Large intestine (tissue), 3 donors: ENCODE results near the gene GNAZ. TPM values are rescaled to one million over a fixed set of nuclear protein-coding genes. Genes with fewer than 3 reads are reported as not detected.

ENCODE experiments used
- DNase-seq, 2 donors: peaks; one replicate each; pipeline versions ENCODE4 v3.0.0 to v3.0.0-alpha.2; 2013
- H3K27ac ChIP-seq: one replicate; pipeline ENCODE4 v1.5.1; 2013; ENCODE audit warnings: low read length
- H3K27me3 ChIP-seq: 2 replicates; pipeline ENCODE4 v1.6.1; 2013; ENCODE audit warnings: low read length; ENCODE audit not compliant: control insufficient read depth, insufficient read depth
- H3K36me3 ChIP-seq: 2 replicates; pipeline ENCODE4 v1.6.1; 2013; ENCODE audit warnings: low read length; ENCODE audit not compliant: control insufficient read depth, insufficient read depth
- H3K4me1 ChIP-seq: one replicate; pipeline ENCODE4 v1.6.1; 2013; ENCODE audit warnings: low read length; ENCODE audit not compliant: control insufficient read depth, insufficient read depth
- H3K4me3 ChIP-seq: one replicate; pipeline ENCODE4 v1.5.1; 2013; ENCODE audit warnings: low read length
- H3K9me3 ChIP-seq: one replicate; pipeline ENCODE4 v1.6.1; 2013; ENCODE audit warnings: mild to moderate bottlenecking, low read depth, low read length, moderate library complexity; ENCODE audit not compliant: control insufficient read depth
- WGBS: methylation state at CpG from one replicate; pipeline ENCODE4 v1.1.5; 2013; ENCODE audit warnings: low lambda C conversion rate; ENCODE audit not compliant: insufficient coverage; 5-methylcytosine and 5-hydroxymethylcytosine counted together
- polyA plus RNA-seq: library from polyadenylated mRNA; unstranded; fragments of 120-200 nt; gene quantifications from one replicate; pipeline ENCODE4 v1.2.1, GENCODE V29; 2013

Gene GNAZ
- polyA plus RNA-seq, 1 donor, result 4.6 TPM

GRCh38 chr22:23109441-23109978 is 39.2 kb downstream of the GNAZ start:
- Histone ChIP-seq H3K27me3 (no peaks in the 10 kb centered on the region), H3K4me1 (peaks cover 3% of the 10 kb centered on the region), H3K9me3 (no peaks in the 10 kb centered on the region), H3K4me3 (no peak overlapping the region), H3K36me3 (no peaks in the 10 kb centered on the region), H3K27ac (no peak overlapping the region)
- no peak for DNase-seq
- no CpG with 5 or more reads among the region's 5 CpGs for WGBS

GRCh38 chr22:23110190-23110921 is 40.0 kb downstream of the GNAZ start:
- DNase-seq, result no peak
- Histone ChIP-seq H3K4me1 (peaks cover 3% of the 10 kb centered on the region), H3K9me3 (no peaks in the 10 kb centered on the region), H3K36me3 (no peaks in the 10 kb centered on the region), H3K27ac (no peak overlapping the region), H3K4me3 (no peak overlapping the region), H3K27me3 (no peaks in the 10 kb centered on the region)
- WGBS, result no CpG with 5 or more reads among the region's 10 CpGs

GRCh38 chr22:23110922-23111527 is 40.7 kb downstream of the GNAZ start:
- no peak for DNase-seq
- Histone ChIP-seq H3K27me3 (no peaks in the 10 kb centered on the region), H3K36me3 (no peaks in the 10 kb centered on the region), H3K9me3 (no peaks in the 10 kb centered on the region), H3K27ac (no peak overlapping the region), H3K4me3 (no peak overlapping the region), H3K4me1 (peaks cover 3% of the 10 kb centered on the region)
- WGBS, result no CpG with 5 or more reads among the region's 15 CpGs

- Histone ChIP-seq H3K27ac (no peak overlapping the region), H3K4me3 (no peak overlapping the region)
Observed at GRCh38 chr22:23112472-23113012, 42.2 kb downstream of the GNAZ start.

GRCh38 chr22:23113067-23113846 is 42.9 kb downstream of the GNAZ start:
- WGBS, result no CpG with 5 or more reads among the region's 14 CpGs
- H3K36me3 ChIP-seq, result no peaks in the 10 kb centered on the region
- peak in 1 of 2 donors; percentile 49 for DNase-seq
- no peaks in the 10 kb centered on the region for H3K9me3 ChIP-seq
- no peaks in the 10 kb centered on the region for H3K4me1 ChIP-seq
- H3K4me3 ChIP-seq, result no peak overlapping the region
- no peaks in the 10 kb centered on the region for H3K27me3 ChIP-seq
- no peak overlapping the region for H3K27ac ChIP-seq

More at GRCh38 chr22:23112472-23113012, 42.2 kb downstream of the GNAZ start:
- no peak for DNase-seq
- H3K9me3 ChIP-seq, result no peaks in the 10 kb centered on the region
- no CpG with 5 or more reads among the region's 9 CpGs for WGBS
- no peaks in the 10 kb centered on the region for H3K27me3 ChIP-seq
- peaks cover under 1% of the 10 kb centered on the region for H3K4me1 ChIP-seq
- H3K36me3 ChIP-seq, result no peaks in the 10 kb centered on the region

- Histone ChIP-seq H3K4me1 (no peaks in the 10 kb centered on the region), H3K27me3 (no peaks in the 10 kb centered on the region), H3K36me3 (no peaks in the 10 kb centered on the region), H3K9me3 (no peaks in the 10 kb centered on the region), H3K4me3 (no peak overlapping the region), H3K27ac (no peak overlapping the region)
- no peak for DNase-seq
- WGBS, result no CpG with 5 or more reads among the region's 18 CpGs
Observed at GRCh38 chr22:23113847-23114720, 43.8 kb downstream of the GNAZ start.

GRCh38 chr22:23114721-23115020 is 44.4 kb downstream of the GNAZ start:
- no peak overlapping the region for H3K4me3 ChIP-seq
- no peak overlapping the region for H3K27ac ChIP-seq
- no peaks in the 10 kb centered on the region for H3K4me1 ChIP-seq
- no peaks in the 10 kb centered on the region for H3K27me3 ChIP-seq
- no peaks in the 10 kb centered on the region for H3K9me3 ChIP-seq
- WGBS, result no CpG with 5 or more reads among the region's 2 CpGs
- no peak for DNase-seq
- H3K36me3 ChIP-seq, result no peaks in the 10 kb centered on the region

GRCh38 chr22:23115369-23115768 is 45.0 kb downstream of the GNAZ start:
- H3K9me3 ChIP-seq, result no peaks in the 10 kb centered on the region
- WGBS, result no CpG with 5 or more reads among the region's 7 CpGs
- H3K27me3 ChIP-seq, result no peaks in the 10 kb centered on the region
- H3K27ac ChIP-seq, result no peak overlapping the region
- no peak for DNase-seq
- H3K4me3 ChIP-seq, result no peak overlapping the region
- H3K36me3 ChIP-seq, result no peaks in the 10 kb centered on the region
- no peaks in the 10 kb centered on the region for H3K4me1 ChIP-seq

- Histone ChIP-seq H3K4me3 (no peak overlapping the region), H3K27me3 (no peaks in the 10 kb centered on the region), H3K27ac (no peak overlapping the region), H3K36me3 (no peaks in the 10 kb centered on the region), H3K9me3 (no peaks in the 10 kb centered on the region), H3K4me1 (no peaks in the 10 kb centered on the region)
- 100% methylated on average over 1 of the region's 18 CpGs for WGBS
- DNase-seq, result no peak
Observed at GRCh38 chr22:23115825-23116494, 45.6 kb downstream of the GNAZ start.
